Endothelial cell of hepatic sinusoid (primary cell): Measurements from ENCODE around the gene PAQR5.
"Not testable (repeated sequence)": the region's sequence is repeated elsewhere in the genome, so short reads cannot be mapped to it uniquely, and the experiment has no call there.

Experiments
- in situ Hi-C: cut with HindIII; loops from 2 replicates; pipeline ENCODE4 v1.10.0; 2017; ENCODE audit warnings: low sequenced_read_pairs

PAQR5 gene

GRCh38 chr15:69346112-69346511, 47.4 kb downstream of the PAQR5 start:
- in situ Hi-C loops = no loop called here

- in situ Hi-C loops = no loop called here
These were observed 52.6 kb downstream of the PAQR5 start for GRCh38 chr15:69351333-69351732.

- in situ Hi-C loops = no loop called here
These were observed 53.2 kb downstream of the PAQR5 start for GRCh38 chr15:69351884-69352283.

- in situ Hi-C loops = no loop called here
These were observed 59.4 kb downstream of the PAQR5 start for GRCh38 chr15:69357773-69358771.

GRCh38 chr15:69358850-69359249, 60.1 kb downstream of the PAQR5 start:
- in situ Hi-C loops = no loop called here

- in situ Hi-C loops = no loop called here
These were observed 61.0 kb downstream of the PAQR5 start for GRCh38 chr15:69359722-69360121.

- in situ Hi-C loops = no loop called here
These were observed 61.9 kb downstream of the PAQR5 start for GRCh38 chr15:69360642-69361041.

- in situ Hi-C loops = no loop called here
These were observed 68.5 kb downstream of the PAQR5 start for GRCh38 chr15:69367236-69367635.

- in situ Hi-C loops = no loop called here
These were observed 70.9 kb downstream of the PAQR5 start for GRCh38 chr15:69369631-69370030.

- in situ Hi-C loops = no loop called here
These were observed 74.7 kb downstream of the PAQR5 start for GRCh38 chr15:69373406-69373805.

- in situ Hi-C loops = no loop called here
These were observed 76.6 kb downstream of the PAQR5 start for GRCh38 chr15:69375151-69375790.

- in situ Hi-C loops = no loop called here
These were observed 78.7 kb downstream of the PAQR5 start for GRCh38 chr15:69377216-69377970.

- in situ Hi-C loops = no loop called here
These were observed 81.5 kb downstream of the PAQR5 start for GRCh38 chr15:69380100-69380725.

- in situ Hi-C loops = no loop called here
These were observed 82.0 kb downstream of the PAQR5 start for GRCh38 chr15:69380726-69381105.

- in situ Hi-C loops = not testable (repeated sequence)
These were observed 83.5 kb downstream of the PAQR5 start for GRCh38 chr15:69382176-69382575.

GRCh38 chr15:69384066-69384465, 85.4 kb downstream of the PAQR5 start:
- in situ Hi-C loops = not testable (repeated sequence)

- in situ Hi-C loops = no loop called here
These were observed 86.2 kb downstream of the PAQR5 start for GRCh38 chr15:69384626-69385598.

GRCh38 chr15:69385831-69386230, 87.1 kb downstream of the PAQR5 start:
- in situ Hi-C loops = no loop called here

GRCh38 chr15:69386284-69386683, 87.6 kb downstream of the PAQR5 start:
- in situ Hi-C loops = no loop called here

- in situ Hi-C loops = no loop called here
These were observed 89.6 kb downstream of the PAQR5 start for GRCh38 chr15:69388260-69388705.
